NCI-H345 treated with DMSO at 0.1 percent for 48 hours (cell line): ENCODE results near the gene TRIM41.
"Not testable (repeated sequence)": the region's sequence is repeated elsewhere in the genome, so short reads cannot be mapped to it uniquely, and the experiment has no call there.

ENCODE experiments used
- DNase-seq: peaks from one replicate; lab custom pipeline; 2025; ENCODE audit not compliant: unreplicated experiment; lab: John Stamatoyannopoulos, UW

TRIM41 gene

DNA sequence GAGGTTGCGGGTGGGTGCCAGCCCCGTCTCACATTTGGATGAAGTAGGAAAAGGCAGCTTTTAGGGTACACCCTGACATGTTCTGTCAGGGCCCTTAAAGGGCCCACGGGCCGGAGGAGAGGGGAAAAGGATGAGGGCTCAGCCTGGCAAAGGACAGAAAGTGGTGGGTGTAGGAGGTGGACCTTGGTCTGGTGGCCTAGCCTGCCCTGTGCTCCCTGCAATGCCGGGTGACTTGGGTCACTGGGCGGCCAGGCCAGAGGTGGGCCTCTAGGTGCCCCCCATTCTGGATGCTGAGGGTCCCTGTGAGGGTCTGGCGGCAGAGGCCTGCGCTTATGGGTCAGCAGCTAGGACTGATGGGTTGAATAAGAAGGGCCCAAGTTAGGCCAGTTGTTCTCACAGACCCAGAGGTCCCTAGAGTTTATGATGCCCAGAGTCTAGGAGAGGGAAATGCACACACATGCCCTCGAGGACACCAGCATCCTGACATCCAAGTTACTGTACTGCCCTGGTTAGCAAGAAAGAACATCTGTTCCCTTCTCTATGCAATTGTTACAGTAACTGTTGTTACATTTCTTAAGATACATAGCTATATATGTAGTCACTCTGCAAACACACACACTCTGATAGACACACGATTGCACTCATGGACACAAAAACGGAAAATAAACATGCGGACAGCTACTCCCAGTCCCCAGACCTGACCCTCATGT lies 30.6 kb upstream of the TRIM41 start:
- no peak for DNase-seq

DNA sequence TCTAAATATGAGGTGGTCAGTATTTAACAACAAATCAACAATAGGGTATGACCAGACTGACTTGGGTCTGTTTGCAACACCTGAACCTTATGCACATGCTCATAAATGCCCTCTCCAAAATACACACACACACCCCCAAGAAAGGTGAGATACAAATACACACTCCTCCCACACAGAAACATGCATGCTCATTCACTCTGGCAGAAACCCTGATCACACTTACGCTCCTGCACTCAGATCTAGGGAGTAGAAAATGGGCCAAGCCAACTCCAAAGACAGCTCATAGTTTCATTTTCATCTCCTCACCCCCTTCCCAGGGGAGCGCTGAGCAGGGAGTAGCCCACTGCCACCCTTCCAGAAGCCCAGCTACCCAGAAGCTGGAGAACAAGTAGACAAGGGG lies 29.4 kb upstream of the TRIM41 start:
- no peak for DNase-seq

DNA sequence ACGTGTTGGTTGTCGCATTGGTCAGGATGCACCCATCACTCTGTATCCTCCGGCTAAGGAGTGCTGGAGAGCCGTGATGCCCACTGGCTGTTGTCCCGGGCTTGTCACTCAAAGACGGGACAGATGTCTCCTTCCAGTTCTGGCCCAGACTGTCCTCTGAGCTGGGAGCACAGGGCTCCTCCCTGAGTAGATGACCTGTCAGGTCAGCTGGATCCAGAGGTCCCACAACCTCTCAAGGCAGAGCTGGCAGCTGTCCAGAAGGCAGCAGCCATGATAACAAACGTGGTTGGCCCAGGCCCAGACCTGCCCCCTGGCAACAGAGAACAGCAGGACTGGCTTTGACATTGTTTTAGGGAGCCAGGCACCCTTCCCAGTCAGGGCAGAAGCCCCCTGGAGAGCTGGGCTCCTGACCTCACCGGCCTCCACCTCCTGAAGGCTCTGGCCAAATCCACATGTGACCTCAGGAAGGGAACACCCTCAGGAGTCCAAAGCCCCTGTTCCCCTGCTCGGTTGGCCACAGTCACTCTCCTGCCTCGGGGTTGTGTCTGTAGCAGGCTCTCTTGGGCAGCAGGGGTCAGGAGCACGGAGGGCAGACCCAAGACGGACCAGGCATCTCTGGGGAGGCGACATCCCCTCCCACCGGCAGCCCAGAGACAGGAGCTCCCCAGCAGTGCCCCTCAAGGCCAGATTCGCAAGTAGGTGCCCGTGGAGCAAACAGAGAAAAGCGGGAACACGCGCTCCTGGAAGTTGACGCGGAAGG lies 28.4 kb upstream of the TRIM41 start:
- no peak for DNase-seq

DNA sequence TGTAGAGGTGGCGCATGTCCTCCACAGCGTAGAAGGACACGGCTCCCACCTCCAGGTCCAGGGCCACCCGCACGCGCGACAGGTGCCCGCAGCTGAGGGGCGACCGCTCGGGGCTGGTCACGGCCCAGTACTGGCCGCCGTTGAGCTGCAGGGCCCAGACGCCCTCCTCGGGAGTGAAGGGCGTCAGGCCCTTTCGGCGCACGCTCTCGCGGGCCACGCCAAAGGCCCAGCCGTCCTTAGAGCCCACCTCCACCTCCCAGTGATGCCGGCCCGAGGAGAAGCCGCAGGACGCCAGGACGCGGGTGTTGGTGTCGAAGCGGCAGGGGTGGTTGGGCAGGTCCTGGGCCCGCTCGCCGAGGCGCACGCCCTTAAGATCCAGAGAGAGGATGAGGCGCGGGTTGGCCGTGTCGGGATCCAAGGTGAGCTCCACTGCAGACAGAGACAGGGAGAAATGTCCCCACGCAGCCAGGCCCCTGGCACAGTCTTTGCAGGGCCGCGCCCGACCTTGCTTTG lies 27.8 kb upstream of the TRIM41 start:
- DNase-seq: no peak

DNA sequence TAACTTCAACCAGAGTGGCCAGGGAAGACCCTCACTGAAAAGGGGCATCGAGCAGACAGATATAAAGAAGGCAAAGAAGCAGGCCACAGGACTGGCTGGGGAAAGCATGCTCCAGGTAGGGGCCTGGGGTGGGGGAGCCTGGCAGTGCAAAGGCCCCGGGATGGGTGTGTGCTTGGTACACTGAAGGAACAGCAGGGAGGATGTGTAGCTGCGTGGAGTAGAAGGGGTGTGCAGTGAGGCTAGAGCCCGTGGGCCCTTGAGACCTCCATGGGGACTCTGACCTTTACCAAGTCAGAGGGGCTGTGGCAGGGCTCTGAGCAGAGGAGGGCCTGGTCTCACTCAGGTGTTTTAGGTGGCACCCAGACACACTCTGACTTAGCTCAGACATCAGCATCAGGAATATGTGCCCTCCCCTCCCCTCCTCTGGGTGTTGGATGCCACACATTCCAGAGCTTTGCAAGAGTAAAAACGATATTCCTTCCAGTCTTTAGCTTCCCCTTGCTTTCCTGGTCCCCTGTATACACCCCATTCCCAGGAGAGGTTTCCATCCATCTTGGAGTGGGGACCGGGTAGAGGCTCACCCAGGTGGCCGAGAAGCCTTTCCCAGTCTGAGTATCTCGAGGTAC lies 25.6 kb upstream of the TRIM41 start:
- DNase-seq: no peak

DNA sequence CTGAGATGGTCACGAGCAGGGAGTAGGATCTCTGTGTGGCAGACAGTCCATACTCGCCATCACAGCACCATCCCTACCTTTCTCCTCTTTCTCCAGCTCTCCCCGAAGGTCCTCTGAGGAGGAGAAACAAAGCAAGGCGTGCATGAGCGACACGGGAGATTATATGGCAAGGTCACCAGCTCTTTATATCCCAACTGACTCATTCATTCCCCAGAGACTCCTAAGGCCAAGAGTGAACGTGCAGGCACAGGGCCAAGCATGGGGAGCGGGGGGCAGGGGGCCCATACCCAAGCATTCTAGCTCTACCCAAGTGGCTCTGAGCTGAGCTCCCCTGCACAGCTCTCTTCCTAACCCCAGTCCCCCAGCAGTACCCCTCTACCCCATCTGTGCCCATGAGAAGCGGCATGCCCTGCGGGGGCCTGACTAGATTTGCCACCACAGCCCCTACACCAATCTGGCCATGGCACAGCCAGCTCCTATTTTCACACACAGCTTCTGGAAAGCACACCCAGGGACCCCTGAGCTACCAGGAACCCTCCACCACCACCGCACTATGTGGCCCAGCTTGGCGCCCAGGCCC lies 24.9 kb upstream of the TRIM41 start:
- no peak for DNase-seq

DNA sequence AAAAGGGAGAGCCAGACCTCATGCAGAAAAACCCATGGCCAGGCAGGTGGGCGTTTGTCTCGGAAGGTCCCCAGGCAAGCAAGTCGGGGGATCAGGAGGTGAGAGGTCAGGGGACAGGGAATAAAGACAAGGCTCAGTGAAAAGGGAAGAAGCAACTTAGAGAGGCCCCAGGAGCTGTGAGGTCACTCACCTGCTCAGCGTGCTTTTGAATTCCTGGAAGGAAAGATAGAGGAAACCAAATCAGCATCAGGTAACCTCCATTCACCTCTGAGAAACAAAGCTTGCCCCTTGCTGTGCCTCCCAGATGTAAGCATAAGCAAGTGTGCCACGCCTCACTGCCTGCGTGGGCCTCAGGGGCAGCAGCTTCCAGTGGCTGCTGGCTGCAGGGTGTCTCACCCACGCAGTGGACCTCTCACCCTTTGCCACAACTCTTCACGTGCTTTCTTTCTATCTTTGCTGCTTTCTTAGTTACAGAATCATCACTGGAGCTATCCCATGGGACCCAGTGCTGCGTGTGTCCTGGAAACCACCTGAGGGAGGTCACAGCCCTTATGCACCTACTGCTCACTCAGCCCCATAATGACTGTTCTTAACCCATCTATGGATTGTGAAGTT lies 24.1 kb upstream of the TRIM41 start:
- no peak for DNase-seq

DNA sequence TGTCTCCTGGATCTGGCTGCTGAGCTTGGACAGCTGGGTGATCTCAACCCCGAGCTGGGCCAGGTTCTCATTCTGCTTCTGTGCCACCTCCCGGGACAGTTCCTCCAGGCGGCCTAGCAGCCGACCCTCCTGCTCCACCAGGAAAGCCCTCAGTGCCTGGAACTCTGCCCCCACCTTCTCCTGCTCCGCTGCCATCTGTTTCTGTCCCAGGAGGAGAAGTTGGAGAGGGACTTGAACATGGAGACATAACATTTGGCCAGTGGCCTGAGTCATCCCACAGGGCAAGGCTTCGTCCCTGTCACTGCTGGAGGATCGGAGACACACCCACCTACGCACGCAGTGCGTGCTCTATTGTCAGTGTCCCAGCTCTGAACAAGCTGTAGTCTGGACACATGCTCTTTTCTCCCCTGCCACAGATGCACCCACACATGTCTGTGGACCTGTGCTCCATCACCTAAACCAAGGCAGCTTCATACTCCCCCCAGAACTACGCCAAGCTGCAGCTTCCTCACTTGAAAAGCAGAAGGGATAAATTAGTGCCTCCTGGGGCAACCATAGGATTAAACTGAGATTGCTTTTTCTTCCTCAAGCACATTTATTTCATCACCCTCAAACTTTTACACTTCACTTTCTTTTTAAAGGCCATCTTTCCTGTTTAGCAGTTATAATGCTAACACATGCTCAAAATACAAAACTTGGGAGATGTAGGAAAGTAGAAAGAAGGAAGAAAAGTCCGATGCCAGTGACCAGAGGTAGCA lies 23.0 kb upstream of the TRIM41 start:
- DNase-seq: no peak

DNA sequence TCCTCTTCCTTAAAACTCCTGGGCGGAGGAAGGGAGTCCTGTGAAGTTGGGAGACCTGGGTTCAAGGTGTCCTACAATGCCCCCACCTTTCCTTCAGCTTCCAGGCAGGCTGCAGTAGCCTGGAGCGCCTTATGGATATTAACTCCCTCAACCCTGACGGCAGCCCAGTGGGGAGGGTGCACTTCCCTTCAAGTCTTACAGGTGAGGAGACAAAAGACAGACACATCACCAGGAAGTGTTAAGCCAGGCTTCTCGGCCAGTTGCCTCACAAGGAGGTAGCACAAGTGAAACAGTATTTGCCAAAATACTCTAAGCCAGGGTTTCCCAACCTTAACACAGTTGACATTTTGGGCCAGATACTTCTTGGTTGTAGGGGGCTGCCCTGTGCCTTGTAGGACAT lies 22.3 kb upstream of the TRIM41 start:
- DNase-seq: no peak

DNA sequence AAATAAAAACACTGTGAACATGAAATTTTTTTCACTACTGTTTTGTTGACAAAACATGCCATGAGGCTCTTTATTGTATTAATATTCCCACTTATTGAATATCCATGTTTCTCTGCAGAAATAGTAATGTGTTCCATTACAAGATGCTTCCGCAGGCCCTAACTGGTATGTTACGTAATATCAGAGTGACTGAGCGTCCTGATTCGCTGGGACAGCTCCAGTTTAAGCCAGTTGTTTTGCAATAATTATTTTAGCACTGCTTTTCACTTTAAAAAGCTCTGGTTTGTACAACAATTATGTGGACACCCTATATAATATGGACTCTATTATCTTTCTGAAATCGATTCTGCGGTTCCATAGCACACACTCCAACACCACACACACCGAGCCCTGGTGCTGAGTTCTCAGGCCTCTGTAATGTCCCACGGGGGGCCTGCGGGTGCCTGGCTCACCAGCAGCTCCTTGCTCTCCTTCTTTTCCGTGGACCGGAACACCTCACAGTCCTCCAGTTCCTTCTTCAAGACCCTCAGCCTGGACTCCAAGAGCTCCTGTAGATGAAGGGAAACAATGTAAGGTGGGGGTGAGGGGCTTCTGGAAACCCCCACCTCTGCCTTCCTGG lies 19.9 kb upstream of the TRIM41 start:
- no peak for DNase-seq

DNA sequence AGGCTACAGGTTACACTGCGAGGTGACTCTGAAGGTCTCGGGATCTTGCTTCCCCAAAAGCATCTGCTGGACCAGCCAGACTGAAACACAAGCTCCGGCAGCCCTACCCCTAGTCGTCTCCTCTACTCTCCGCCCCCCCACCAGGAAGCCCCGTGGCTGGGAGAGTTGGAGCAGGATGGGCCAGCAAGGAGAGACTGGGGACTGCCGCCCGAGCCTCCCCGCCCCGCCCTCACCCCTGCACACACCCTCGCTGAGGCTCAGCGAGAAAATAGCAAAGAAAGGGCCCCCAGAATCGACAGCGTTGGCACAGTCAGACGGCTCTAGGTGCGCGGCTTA lies 19.3 kb upstream of the TRIM41 start:
- no peak for DNase-seq

DNA sequence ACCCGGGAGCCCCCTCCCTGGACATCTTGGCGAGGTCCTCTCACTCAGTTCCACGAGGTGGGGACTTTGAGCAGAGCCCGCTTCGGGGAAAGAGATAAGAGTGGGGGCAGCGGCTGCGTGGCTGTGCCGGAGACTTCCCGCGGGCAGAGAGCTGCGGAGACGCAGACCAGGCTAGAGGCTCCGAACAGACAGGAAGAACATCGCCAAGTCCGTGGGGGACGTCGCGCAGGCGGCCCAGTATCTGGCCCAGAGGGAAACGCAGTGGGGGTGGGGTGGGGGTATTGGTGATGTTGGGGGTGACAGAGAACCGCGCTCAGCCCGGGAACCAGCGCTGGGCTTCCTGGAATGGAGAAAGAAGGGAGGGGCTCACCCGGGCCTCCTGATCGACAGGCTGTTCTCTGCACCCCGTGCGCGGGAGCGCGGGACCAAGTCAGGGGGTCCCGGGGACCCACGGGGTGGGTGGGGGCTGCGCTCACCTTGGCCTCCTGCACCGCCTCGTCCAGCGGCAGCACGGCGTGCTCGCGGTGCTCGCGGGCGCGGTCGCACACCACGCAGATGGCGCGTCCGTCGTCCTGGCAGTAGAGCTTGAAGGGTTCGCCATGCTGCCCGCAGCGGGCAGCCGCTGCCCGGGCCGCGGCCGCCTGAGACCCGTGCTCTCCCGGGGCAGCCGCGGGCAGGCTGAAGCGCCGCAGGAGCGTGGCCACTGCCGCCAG lies 18.8 kb upstream of the TRIM41 start:
- DNase-seq: no peak

DNA sequence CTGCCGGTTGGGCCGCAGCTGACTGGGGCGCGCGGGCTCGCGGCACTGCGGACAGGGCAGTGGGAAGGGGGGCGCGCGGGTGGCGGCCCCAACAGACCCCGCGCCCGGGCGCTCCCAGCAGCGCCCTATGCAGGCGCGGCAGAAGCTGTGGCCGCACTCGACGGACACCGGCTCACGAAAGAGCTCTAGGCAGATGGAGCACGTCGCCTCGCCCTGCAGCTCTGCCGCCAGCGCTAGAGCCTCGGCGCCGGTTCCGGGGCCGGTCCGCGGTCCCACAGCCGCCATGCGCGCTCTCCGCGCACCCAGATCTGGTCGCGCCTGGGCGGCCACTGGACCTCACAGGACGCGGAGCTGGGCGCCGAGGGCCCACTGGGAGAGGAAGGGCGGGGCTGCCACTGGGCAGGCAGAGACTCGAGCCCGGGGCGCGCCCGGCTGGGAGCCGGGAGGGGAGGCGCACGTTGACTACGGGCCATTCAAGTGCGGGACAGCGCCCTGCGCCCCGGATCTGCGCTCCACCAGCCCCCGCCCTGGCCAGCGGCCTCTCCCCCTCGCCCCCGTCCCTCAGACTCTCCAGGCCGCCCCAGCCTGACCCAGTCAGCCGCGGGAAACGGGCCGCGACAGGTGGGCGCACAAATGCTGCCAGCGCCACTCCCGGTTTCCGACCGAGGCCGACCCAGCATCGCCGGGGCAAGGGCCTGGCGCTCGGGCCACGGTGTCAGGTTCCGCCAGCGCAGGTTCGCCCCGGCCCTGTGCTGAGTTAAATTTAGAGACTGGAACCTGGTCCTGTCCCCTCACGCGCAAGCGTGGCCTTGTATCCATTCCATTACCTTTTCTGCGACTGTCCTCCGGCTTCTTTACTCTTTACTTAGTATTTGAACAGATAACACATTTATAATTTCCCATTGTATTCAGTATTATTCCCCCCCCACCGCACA lies 18.0 kb upstream of the TRIM41 start, which contains the start of gene TRIM7:
TRIM7 (minus strand) TSS at position 371 of the 935 bp plus-strand sequence; CDS start at position 285, 86 bp downstream.
- DNase-seq: no peak

DNA sequence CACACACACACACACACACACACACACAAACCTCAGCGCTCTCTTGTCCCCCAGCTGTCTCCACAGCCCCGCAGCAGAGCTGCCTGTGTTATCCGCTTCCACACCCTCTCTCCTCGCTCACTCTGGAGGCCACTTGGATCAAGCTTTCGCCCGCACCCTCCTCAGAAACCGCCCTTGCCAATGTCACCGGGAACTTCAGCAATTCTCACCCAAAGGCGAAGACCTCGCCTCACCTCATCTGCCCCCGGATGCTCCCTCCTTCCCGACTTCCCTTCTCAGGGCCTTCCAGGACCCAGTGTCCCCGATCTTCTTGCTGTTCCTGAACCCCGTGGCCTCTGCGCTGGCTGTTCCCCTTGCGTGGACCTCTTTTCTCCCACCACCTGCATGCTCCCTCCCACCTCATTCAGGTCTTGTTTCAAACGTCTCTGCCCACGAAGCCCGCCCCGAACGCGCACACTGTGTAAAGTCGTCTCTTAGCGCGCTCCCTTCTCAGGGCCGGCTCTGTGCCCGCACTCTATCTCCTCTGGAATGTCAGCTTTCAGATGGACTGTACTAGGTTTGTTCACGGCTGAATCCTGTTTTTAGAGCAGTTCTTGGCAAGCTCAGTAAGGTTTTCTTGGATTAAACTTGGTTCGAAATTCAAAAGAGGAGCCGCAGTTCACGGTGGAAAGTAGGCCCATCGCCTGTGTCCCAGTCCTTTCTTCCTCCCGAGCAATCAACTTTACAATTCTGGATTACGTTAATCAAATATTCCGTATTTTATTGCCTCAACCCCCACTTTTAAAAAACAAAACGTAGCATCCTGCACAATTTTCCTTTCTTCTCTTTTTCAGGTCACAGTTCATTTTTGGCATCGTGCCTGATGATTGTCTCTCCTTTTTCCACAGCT lies 17.1 kb upstream of the TRIM41 start:
- DNase-seq: no peak

DNA sequence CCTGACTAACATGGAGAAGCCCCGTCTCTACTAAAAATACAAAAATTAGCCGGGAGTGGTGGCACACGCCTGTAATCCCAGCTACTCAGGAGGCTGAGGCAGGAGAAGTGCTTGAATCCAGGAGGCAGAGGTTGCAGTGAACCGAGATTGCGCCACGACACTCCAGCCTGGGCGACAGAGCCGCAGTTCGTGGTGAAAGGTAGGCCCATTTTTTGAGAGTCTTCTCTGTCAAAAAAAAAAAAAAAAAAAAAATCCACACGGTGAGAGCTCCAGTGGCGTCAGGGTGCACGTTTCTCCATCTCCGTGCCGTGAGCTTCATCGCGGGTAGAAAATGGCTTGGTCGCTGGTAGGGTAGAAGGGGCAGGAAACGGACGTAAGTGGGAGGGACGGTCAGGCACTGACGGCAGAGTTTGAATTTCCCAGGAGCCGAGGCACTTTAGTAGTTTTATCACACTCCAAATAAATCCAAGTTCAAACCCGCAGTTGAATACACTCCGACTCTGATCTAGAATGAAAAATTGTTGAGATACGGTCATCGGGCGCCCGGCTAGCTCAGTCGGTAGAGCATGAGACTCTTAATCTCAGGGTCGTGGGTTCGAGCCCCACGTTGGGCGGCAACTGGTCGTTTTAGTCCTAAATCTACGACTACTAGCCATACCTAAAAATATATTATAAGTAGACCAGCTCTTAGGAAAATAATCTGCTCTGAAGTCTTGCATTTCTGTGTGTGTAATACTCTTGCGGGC lies 15.7 kb upstream of the TRIM41 start:
- DNase-seq: no peak

DNA sequence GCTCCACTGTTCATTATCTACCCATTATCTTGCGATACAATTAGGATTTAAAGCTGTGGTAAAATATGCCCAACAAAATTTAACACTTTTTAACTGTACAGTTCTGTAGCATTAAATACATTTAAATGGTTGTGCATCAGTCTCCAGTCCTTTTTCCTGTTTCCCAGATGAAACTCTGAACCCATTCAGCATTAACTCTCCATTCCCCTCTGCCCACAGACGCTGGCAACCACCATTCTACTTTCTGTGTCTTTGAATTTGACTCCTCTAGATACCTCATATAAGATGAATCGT lies 15.2 kb upstream of the TRIM41 start:
- no peak for DNase-seq

DNA sequence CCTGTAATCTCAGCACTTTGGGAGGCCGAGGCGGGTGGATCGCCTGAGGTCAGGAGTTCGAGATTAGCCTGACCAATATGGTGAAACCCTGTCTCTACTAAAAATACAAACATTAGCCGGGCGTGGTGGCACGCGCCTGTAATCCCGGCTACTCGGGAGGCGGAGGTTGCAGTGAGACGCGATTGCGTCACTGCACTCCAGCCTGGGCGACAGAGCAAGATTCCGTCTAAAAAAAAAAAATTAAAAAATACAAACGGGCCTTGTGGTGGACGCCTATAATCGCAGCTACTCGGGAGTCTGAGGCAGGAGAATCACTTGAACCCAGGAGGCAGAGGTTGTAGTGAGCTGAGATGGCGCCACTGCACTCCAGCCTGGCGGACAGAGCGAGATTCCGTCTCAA lies 14.1 kb upstream of the TRIM41 start:
- DNase-seq: not testable (repeated sequence)
